GM12878 (cell line): Measurements from ENCODE around the gene ERG. TPM values are rescaled to one million over a fixed set of nuclear protein-coding genes. Genes with fewer than 3 reads are reported as not detected.

Experiments
- ATAC-seq: fragments of 200-7000 bp; cut with Tn5 transposase; 3 replicates; pipeline ENCODE4 v1.9.1; 2020; ENCODE audit warnings: mild to moderate bottlenecking, moderate library complexity
- BruUV-seq: library from RNA; stranded (reverse); fragments of 400-500 nt; replicated peaks from 2 replicates; lab custom pipeline; 2021; lab: Mats Ljungman, UMichigan
- CTCF ChIA-PET: fragments of 300-600 bp; sonication (Branson Sonifier 250); formaldehyde crosslinking; extraction: SDS; loops from one replicate; lab custom pipeline; 2021; ENCODE audit warnings: inconsistent platforms; lab: Yijun Ruan, JAX
- POLR2A ChIA-PET: fragments of 350-600 bp; formaldehyde crosslinking; extraction: SDS; loops from one replicate; lab custom pipeline; 2021; ENCODE audit warnings: inconsistent platforms; lab: Charles Lee
- RAD21 ChIA-PET: fragments of 300-600 bp; sonication (Branson Sonifier 250); formaldehyde crosslinking; loops from one replicate; lab custom pipeline; 2023; ENCODE audit warnings: antibody characterized with exemption; ENCODE audit not compliant: unreplicated experiment; lab: Charles Lee
- SMC1A ChIA-PET: fragments of 300-600 bp; sonication (Branson Sonifier 250); formaldehyde crosslinking; loops from one replicate; lab custom pipeline; 2023; ENCODE audit not compliant: unreplicated experiment, uncharacterized antibody; lab: Charles Lee
- DNase-seq: peaks from one replicate; pipeline ENCODE4 v3.0.0-alpha.2; 2011; ENCODE audit warnings: low read depth, low spot score
- FAIRE-seq: peaks from 3 replicates; lab custom pipeline; 2011; peaks lifted over from hg19 to GRCh38; lab: Jason Lieb, UNC
- H2AFZ ChIP-seq: 2 replicates; pipeline ENCODE4 v1.6.0; 2011; ENCODE audit warnings: low read depth, low read length, control low read depth; ENCODE audit not compliant: control insufficient read depth
- H3K27ac ChIP-seq: 2 replicates; pipeline ENCODE4 v1.5.1; 2011; ENCODE audit warnings: control low read depth; ENCODE audit not compliant: control insufficient read depth, insufficient read depth
- H3K27me3 ChIP-seq, 2 experiments: replicated peaks in 1 of 2; 2 replicates each; pipeline versions ENCODE4 v1.6.0 to v1.6.1; 2011; ENCODE audit warnings: low read length in 1 of 2; ENCODE audit not compliant: control insufficient read depth in 2 of 2, insufficient read depth in 2 of 2
- H3K36me3 ChIP-seq, 2 experiments: 2 replicates each; pipeline ENCODE4 v1.5.1; 2011; ENCODE audit warnings: low read length in 1 of 2; ENCODE audit not compliant: control insufficient read depth in 2 of 2, insufficient read depth in 2 of 2
- H3K4me1 ChIP-seq: 2 replicates; pipeline ENCODE4 v1.6.1; 2011; ENCODE audit warnings: mild to moderate bottlenecking, low read length, moderate library complexity, mixed read lengths; ENCODE audit not compliant: control insufficient read depth, insufficient read depth
- H3K4me2 ChIP-seq: 2 replicates; pipeline ENCODE4 v1.6.0; 2011; ENCODE audit warnings: control low read depth; ENCODE audit not compliant: control insufficient read depth, insufficient read depth
- H3K4me3 ChIP-seq: fragments of 200-600 bp; sonication (generic); 2 replicates; pipeline ENCODE4 v1.5.1; 2016
- H3K79me2 ChIP-seq: 2 replicates; pipeline ENCODE4 v1.6.0; 2011; ENCODE audit warnings: low read length; ENCODE audit not compliant: control insufficient read depth, insufficient read depth
- H3K9ac ChIP-seq: 2 replicates; pipeline ENCODE4 v1.8.0; 2011; ENCODE audit warnings: low read length, control low read depth, mixed read lengths; ENCODE audit not compliant: control insufficient read depth, insufficient read depth
- H3K9me3 ChIP-seq: replicated peaks from 3 replicates; pipeline ENCODE4 v1.5.1; 2011; ENCODE audit warnings: mild to moderate bottlenecking, low read length; ENCODE audit not compliant: control insufficient read depth, insufficient read depth
- H4K20me1 ChIP-seq: 2 replicates; pipeline ENCODE4 v1.6.0; 2011; ENCODE audit not compliant: control insufficient read depth, insufficient read depth
- E2F4 ChIP-seq: IDR thresholded peaks from 2 replicates; pipeline ENCODE4 v1.6.1; 2012; ENCODE audit warnings: low read depth, low read length, improper control_type of control experiment
- LARP7 ChIP-seq: fragments of 450-650 bp; IDR thresholded peaks from 2 replicates; pipeline ENCODE4 v1.6.1; 2017; ENCODE audit warnings: mild to moderate bottlenecking
- SIN3A ChIP-seq: IDR thresholded peaks from 2 replicates; pipeline ENCODE4 v1.6.1; 2012; ENCODE audit warnings: low read depth, low read length, improper control_type of control experiment
- USF2 ChIP-seq: IDR thresholded peaks from 2 replicates; pipeline ENCODE4 v1.6.1; 2011; ENCODE audit warnings: low read depth, low read length, improper control_type of control experiment, borderline replicate concordance
- ZBTB11 ChIP-seq: fragments of 450-650 bp; formaldehyde crosslinking; IDR thresholded peaks from 2 replicates; pipeline ENCODE4 v1.5.0; 2022; ENCODE audit warnings: mild to moderate bottlenecking, missing genetic modification characterization
- ZNF274 ChIP-seq: IDR thresholded peaks from one replicate; pipeline ENCODE4 v1.8.0; 2011; ENCODE audit not compliant: insufficient read length, insufficient read depth
- WGBS: methylation state at CpG from one replicate; pipeline ENCODE4 v1.1.6; 2016; ENCODE audit warnings: low lambda C conversion rate; ENCODE audit not compliant: insufficient replicate concordance, insufficient coverage; ENCODE audit errors: missing lambda C conversion rate; 5-methylcytosine and 5-hydroxymethylcytosine counted together
- in situ Hi-C: fragments of 300-500 bp; cut with MboI; formaldehyde crosslinking; loops from 9 replicates; pipeline ENCODE4 v1.14.3; 2018; ENCODE audit warnings: mixed read lengths
- intact Hi-C: fragments of 100-400 bp; cut with micrococcal nuclease; formaldehyde crosslinking; loops from one replicate; pipeline ENCODE4 v1.14.2; 2022; ENCODE audit not compliant: unreplicated experiment
- polyA plus RNA-seq, 11 experiments: library from polyadenylated mRNA; depleted of rRNA in 4 of 11; unstranded in 6 of 11; stranded (reverse) in 5 of 11; fragments of >200 nt; fragmentation: Nextera tagmentation in 4 of 11; fragmentation: Illumina TruSeq in 1 of 11; extraction: Ambion mirVana in 4 of 11; extraction: Trizol in 1 of 11; gene quantifications; 1 replicate in 1 of 11; 2 replicates in 10 of 11; pipeline versions ENCODE4 v1.2.1 to v1.2.3, GENCODE V29; 2011 to 2016; ENCODE audit warnings: inconsistent platforms in 2 of 11, missing spikeins in 2 of 11, low read depth in 1 of 11
- total RNA-seq, 4 experiments: library from RNA; depleted of rRNA in 3 of 4; stranded (reverse); fragments of >200 nt in 3 of 4; fragmentation: Illumina TruSeq in 1 of 4; extraction: Trizol in 1 of 4; gene quantifications; 2 replicates each; pipeline versions ENCODE4 v1.2.1 to v1.2.3, GENCODE V29; 2013 to 2021
- TF ChIP-seq, protein P1 (sequence below): fragments of 450-650 bp; formaldehyde crosslinking; IDR thresholded peaks from 2 replicates; pipeline ENCODE4 v1.4.0; 2022; ENCODE audit warnings: mild to moderate bottlenecking, moderate library complexity

Gene ERG
- total and polyA plus RNA-seq, 10 of the 15 experiments (the other 5 are each of a cell fraction or from before 2014, with no cell fraction given), result not detected

DNA sequence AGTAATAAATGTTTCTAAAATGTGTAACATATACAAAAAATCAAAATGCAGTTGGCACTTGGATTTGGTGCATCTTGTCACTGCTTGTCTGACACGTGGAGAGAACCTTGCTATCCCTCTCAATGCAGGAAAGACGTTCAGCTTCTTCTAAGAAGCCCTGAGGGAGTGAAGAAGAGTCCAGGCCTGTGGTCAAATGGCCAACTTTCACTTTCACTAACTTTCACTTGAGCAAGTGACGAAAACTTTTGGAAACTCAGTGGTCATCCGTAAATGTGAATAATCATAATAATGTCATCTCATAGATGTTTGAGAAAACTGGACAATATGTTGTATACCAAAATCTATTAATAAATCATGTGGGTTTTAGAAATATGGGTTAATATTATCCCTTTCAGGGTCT is 61.9 kb downstream of the ERG start:
- Histone ChIP-seq H3K9me3 (no peaks in the 10 kb centered on the region), H3K79me2 (no peaks in the 10 kb centered on the region), H3K4me2 (no peak overlapping the region), H3K27me3 (no peaks in the 10 kb centered on the region), H4K20me1 (no peaks in the 10 kb centered on the region), H3K4me1 (no peaks in the 10 kb centered on the region), H2AFZ (no peak overlapping the region)
- ATAC-seq (no peak), DNase-seq (no peak)
- intact Hi-C loops, result no loop called here
- ChIA-PET SMC1A (no interaction called here), RAD21 (no interaction called here)
- no TSS peak for BruUV-seq
- in situ Hi-C loops, result no loop called here
- TF ChIP-seq, protein P1, sequence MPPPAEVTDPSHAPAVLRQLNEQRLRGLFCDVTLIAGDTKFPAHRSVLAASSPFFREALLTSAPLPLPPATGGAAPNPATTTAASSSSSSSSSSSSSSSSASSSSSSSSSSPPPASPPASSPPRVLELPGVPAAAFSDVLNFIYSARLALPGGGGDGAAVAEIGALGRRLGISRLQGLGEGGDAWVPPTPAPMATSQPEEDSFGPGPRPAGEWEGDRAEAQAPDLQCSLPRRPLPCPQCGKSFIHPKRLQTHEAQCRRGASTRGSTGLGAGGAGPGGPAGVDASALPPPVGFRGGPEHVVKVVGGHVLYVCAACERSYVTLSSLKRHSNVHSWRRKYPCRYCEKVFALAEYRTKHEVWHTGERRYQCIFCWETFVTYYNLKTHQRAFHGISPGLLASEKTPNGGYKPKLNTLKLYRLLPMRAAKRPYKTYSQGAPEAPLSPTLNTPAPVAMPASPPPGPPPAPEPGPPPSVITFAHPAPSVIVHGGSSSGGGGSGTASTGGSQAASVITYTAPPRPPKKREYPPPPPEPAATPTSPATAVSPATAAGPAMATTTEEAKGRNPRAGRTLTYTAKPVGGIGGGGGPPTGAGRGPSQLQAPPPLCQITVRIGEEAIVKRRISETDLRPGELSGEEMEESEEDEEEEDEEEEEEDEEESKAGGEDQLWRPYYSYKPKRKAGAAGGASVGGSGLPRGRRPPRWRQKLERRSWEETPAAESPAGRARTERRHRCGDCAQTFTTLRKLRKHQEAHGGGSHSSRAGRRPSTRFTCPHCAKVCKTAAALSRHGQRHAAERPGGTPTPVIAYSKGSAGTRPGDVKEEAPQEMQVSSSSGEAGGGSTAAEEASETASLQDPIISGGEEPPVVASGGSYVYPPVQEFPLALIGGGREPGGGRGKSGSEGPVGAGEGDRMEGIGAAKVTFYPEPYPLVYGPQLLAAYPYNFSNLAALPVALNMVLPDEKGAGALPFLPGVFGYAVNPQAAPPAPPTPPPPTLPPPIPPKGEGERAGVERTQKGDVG (CRISPR knock-in tag), result no peak
- TF ChIP-seq, all 136 proteins: peak for 0
- FAIRE-seq, result no peak
- no peak overlapping the region for H3K27ac ChIP-seq
- ChIA-PET CTCF (no interaction called here), POLR2A (interaction anchor here (0.6 kb wide), 1 partner anchor 9 kb away, joined by 3 read pairs; no protein-coding TSS in a partner anchor)
- H3K4me3 ChIP-seq, result no peak overlapping the region
- no peak overlapping the region for H3K9ac ChIP-seq
- no peaks in the 10 kb centered on the region for H3K36me3 ChIP-seq
- 34% methylated on average over 4 of the region's 4 CpGs for WGBS

DNA sequence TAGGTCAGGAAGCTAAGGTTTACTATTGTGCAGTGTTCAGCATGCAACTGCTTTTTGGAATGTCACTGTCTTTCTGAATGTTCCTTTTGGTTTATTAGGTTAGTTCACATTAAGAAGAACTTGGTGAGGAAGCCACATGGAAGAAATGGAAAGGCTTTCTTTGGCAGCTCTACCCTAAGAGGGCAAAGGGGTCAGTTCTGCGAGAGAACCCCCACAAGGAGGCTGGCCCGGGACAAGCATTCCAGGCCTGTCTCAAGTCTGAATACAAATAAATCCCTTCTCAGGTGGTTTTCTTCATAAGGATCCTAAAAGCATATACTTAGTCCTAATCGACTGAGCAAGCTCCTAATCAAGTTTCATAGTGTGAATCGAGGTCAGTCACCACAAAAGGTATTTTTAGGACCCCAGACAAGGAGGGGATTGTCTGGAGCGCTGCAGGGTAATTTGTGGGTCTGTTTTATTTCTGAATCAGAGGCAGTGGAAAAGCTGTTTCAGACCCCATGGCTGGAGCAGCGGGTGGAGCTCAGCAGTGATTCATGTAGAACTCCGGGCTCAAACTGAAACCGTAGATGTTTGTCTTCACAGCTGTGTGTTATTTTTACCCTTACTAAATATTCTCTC is 63.3 kb downstream of the ERG start:
- SMC1A ChIA-PET, result no interaction called here
- no peak overlapping the region for H3K4me3 ChIP-seq
- no peak overlapping the region for H2AFZ ChIP-seq
- 13% methylated on average over 8 of the region's 8 CpGs for WGBS
- CTCF ChIA-PET, result no interaction called here
- no peaks in the 10 kb centered on the region for H3K36me3 ChIP-seq
- H3K9ac ChIP-seq, result no peak overlapping the region
- no TSS peak for BruUV-seq
- no peaks in the 10 kb centered on the region for H3K9me3 ChIP-seq
- H3K27me3 ChIP-seq, result no peaks in the 10 kb centered on the region
- no peak for ATAC-seq
- RAD21 ChIA-PET, result no interaction called here
- POLR2A ChIA-PET, result no interaction called here
- FAIRE-seq, result no peak
- H3K4me2 ChIP-seq, result no peak overlapping the region
- H4K20me1 ChIP-seq, result no peaks in the 10 kb centered on the region
- H3K79me2 ChIP-seq, result no peaks in the 10 kb centered on the region
- in situ Hi-C loops, result no loop called here
- no peak overlapping the region for H3K27ac ChIP-seq
- no peaks in the 10 kb centered on the region for H3K4me1 ChIP-seq
- DNase-seq, result no peak
- intact Hi-C loops, result no loop called here
- TF ChIP-seq LARP7, result no peak
- TF ChIP-seq E2F4, result no peak
- no peak for TF ChIP-seq USF2
- TF ChIP-seq ZBTB11 (CRISPR knock-in tag), result no peak
- TF ChIP-seq SIN3A, result no peak
- TF ChIP-seq ZNF274, result no peak
